Endodermal cell (in vitro differentiated cells): ENCODE measurements around the gene GGA3. TPM values are rescaled to one million over a fixed set of nuclear protein-coding genes. Genes with fewer than 3 reads are reported as not detected.

Source experiments
- DNase-seq: peaks from one replicate; pipeline ENCODE4 v3.0.0-alpha.2; 2017
- H3K27ac ChIP-seq: 2 replicates; pipeline ENCODE4 v1.5.1; 2013; ENCODE audit warnings: mild to moderate bottlenecking, low read depth, low read length, moderate library complexity
- H3K27me3 ChIP-seq: 2 replicates; pipeline ENCODE4 v1.6.1; 2013; ENCODE audit warnings: mild to moderate bottlenecking, low read length, moderate library complexity; ENCODE audit not compliant: insufficient read depth, control insufficient read depth, poor library complexity, severe bottlenecking
- H3K36me3 ChIP-seq: 2 replicates; pipeline ENCODE4 v1.7.0; 2013; ENCODE audit warnings: mild to moderate bottlenecking, low read length, moderate library complexity; ENCODE audit not compliant: control insufficient read depth, insufficient read depth
- H3K4me1 ChIP-seq: one replicate; pipeline ENCODE4 v1.7.0; 2013; ENCODE audit warnings: low read length; ENCODE audit not compliant: control insufficient read depth, insufficient read depth
- H3K4me3 ChIP-seq: 2 replicates; pipeline ENCODE4 v1.5.1; 2013; ENCODE audit warnings: mild to moderate bottlenecking, low read length, moderate library complexity
- H3K9ac ChIP-seq: 2 replicates; pipeline ENCODE4 v1.6.1; 2013; ENCODE audit warnings: mild to moderate bottlenecking, low read length, moderate library complexity; ENCODE audit not compliant: poor library complexity, severe bottlenecking; ENCODE audit errors: extremely low read depth
- H3K9me3 ChIP-seq: 2 replicates; pipeline ENCODE4 v1.6.1; 2013; ENCODE audit warnings: mild to moderate bottlenecking, low read length, moderate library complexity; ENCODE audit not compliant: control insufficient read depth
- H3K27ac Mint-ChIP-seq: 2 replicates; pipeline ENCODE4 v1.8.0; 2020; ENCODE audit warnings: mixed read lengths
- H3K27me3 Mint-ChIP-seq: 2 replicates; pipeline ENCODE4 v1.8.0; 2021; ENCODE audit warnings: mild to moderate bottlenecking, mixed read lengths; ENCODE audit not compliant: insufficient read depth
- H3K36me3 Mint-ChIP-seq: 2 replicates; pipeline ENCODE4 v1.8.0; 2020; ENCODE audit warnings: low read depth, mixed read lengths
- H3K4me1 Mint-ChIP-seq: 2 replicates; pipeline ENCODE4 v1.8.0; 2020; ENCODE audit warnings: mixed read lengths
- H3K4me3 Mint-ChIP-seq: 2 replicates; pipeline ENCODE4 v1.8.0; 2020; ENCODE audit warnings: mild to moderate bottlenecking, moderate library complexity, mixed read lengths
- H3K9me3 Mint-ChIP-seq: 2 replicates; pipeline ENCODE4 v1.8.0; 2020; ENCODE audit warnings: mild to moderate bottlenecking, mixed read lengths
- WGBS, 2 experiments: methylation state at CpG; one replicate each; pipeline versions ENCODE4 v1.1.5 to v1.1.7; 2013; ENCODE audit warnings: missing lambda C conversion rate in 2 of 2, mixed read lengths in 1 of 2; ENCODE audit not compliant: insufficient coverage in 1 of 2, insufficient read length in 1 of 2; 5-methylcytosine and 5-hydroxymethylcytosine counted together
- total RNA-seq, 2 donors: library from RNA; stranded (reverse); fragmentation: NEBNext Ultra II Directional in 1 of 2; extraction: Animal tissue kit (Norgen Biotek cat#: 25700) in 1 of 2; gene quantifications; 2 replicates in 1 of 2; 3 replicates in 1 of 2; pipeline ENCODE4 v1.2.1, GENCODE V29; 2021
- TF ChIP-seq, protein P1 (sequence below): fragments of 200-600 bp; sonication (generic); conservative IDR thresholded peaks from 2 replicates; pipeline ENCODE4 v1.5.0; 2021; ENCODE audit warnings: antibody characterized with exemption, mild to moderate bottlenecking

Gene GGA3
- total RNA-seq, 2 donors from 2014 or later = 64.9 to 73.2 TPM

DNA sequence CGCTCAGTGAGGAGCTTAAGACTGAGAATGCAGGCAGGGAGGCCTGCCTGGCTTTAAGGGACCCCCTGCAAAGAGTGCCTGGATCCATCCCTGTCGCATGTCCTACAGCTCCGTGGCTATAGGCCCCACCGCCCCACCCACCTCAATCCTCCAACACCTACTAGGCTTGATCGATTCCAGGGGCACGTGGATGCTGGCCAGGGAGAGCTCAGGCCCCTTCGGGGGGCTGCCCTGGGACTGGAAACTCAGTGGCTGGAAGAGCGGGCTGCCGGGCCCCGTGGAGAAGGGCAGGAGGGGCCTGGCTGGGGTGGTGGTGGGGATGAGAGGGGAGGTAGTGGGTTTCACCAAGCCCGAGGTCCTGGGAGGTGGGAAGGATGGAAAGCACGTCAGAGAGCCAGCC, 22.2 kb downstream of the GGA3 start:
- no peak for DNase-seq
- H3K9me3 ChIP-seq = no peaks in the 10 kb centered on the region
- Mint-ChIP-seq H3K27ac (peak overlapping the region; percentile 5), H3K4me1 (no peaks in the 10 kb centered on the region), H3K27me3 (no peaks in the 10 kb centered on the region), H3K4me3 (no peak overlapping the region), H3K9me3 (no peaks in the 10 kb centered on the region), H3K36me3 (peaks cover 60% of the 10 kb centered on the region)
- H3K27ac ChIP-seq = no peak overlapping the region
- TF ChIP-seq, protein P1, sequence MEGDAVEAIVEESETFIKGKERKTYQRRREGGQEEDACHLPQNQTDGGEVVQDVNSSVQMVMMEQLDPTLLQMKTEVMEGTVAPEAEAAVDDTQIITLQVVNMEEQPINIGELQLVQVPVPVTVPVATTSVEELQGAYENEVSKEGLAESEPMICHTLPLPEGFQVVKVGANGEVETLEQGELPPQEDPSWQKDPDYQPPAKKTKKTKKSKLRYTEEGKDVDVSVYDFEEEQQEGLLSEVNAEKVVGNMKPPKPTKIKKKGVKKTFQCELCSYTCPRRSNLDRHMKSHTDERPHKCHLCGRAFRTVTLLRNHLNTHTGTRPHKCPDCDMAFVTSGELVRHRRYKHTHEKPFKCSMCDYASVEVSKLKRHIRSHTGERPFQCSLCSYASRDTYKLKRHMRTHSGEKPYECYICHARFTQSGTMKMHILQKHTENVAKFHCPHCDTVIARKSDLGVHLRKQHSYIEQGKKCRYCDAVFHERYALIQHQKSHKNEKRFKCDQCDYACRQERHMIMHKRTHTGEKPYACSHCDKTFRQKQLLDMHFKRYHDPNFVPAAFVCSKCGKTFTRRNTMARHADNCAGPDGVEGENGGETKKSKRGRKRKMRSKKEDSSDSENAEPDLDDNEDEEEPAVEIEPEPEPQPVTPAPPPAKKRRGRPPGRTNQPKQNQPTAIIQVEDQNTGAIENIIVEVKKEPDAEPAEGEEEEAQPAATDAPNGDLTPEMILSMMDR = no peak
- 86 to 92% methylated on average over 1 to 11 of the region's 12 CpGs for WGBS, 2 experiments
- no peaks in the 10 kb centered on the region for H3K27me3 ChIP-seq
- no peak overlapping the region for H3K9ac ChIP-seq
- peaks cover 83% of the 10 kb centered on the region for H3K36me3 ChIP-seq
- no peak overlapping the region for H3K4me3 ChIP-seq
- H3K4me1 ChIP-seq = peaks cover 3% of the 10 kb centered on the region

DNA sequence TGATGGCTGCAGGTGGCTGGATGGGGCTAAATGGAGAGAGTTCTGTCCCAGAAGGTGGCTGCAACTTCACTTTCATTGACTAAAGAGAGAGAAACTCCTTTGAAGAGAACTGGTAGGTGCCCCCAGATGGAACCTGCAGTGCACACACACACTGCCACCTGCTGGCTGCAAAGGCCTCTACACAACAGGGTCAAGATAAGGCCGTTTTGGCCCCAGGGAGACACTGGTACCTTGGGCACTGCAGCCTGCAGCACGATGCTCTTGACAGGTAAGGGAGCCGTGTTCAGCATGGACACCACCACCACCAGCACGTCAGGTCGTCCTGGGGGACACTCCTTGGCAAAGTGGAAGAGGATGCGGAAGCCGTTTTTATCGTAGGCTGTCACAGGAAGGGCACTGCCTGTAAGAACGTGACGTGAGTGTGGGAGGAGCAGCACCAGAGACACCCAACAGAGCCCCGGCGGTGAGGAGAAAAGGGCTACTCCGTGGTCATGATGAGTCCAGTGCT, 22.7 kb downstream of the GGA3 start:
- Mint-ChIP-seq H3K4me1 (no peaks in the 10 kb centered on the region), H3K9me3 (no peaks in the 10 kb centered on the region), H3K27ac (peak overlapping the region; percentile 5), H3K27me3 (no peaks in the 10 kb centered on the region), H3K36me3 (peaks cover 60% of the 10 kb centered on the region), H3K4me3 (no peak overlapping the region)
- H3K27me3 ChIP-seq = no peaks in the 10 kb centered on the region
- TF ChIP-seq, protein P1 = peak; percentile 92
- peaks cover 84% of the 10 kb centered on the region for H3K36me3 ChIP-seq
- no peak overlapping the region for H3K27ac ChIP-seq
- H3K9ac ChIP-seq = no peak overlapping the region
- no peak overlapping the region for H3K4me3 ChIP-seq
- 77 to 78% methylated on average over 13 of the region's 13 CpGs for WGBS, 2 experiments
- DNase-seq = peak; percentile 92
- peaks cover 3% of the 10 kb centered on the region for H3K4me1 ChIP-seq
- no peaks in the 10 kb centered on the region for H3K9me3 ChIP-seq

DNA sequence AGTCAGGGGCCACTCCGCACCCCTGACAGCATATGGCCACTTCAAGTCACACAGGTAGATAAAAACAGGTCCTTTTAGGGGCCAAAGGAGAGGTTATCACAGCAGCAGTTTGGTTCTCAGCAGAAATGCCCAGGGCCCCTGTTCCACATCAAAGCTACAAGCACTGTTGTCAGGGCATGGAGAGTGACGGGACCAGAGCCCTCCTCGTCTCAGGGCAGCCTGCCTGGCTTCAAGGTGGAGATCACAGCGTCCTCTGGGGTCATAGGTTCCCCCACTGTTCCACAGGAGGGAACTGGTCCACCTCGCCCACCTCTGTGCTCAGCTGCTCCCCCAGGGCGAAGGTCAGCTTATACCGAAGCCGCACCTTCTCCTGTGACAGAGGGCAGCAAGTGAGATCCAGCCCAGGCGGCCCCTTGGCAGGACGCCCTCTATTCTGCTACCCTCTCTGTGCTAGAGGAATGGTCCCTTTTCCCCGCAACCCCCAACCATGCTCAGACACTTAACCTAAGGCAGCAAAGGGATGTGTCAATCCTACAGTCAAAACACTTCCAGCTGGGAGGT, 23.3 kb downstream of the GGA3 start:
- Histone ChIP-seq H3K36me3 (peaks cover 79% of the 10 kb centered on the region), H3K9me3 (no peaks in the 10 kb centered on the region), H3K27me3 (no peaks in the 10 kb centered on the region), H3K4me1 (peaks cover 3% of the 10 kb centered on the region), H3K27ac (no peak overlapping the region), H3K9ac (no peak overlapping the region), H3K4me3 (no peak overlapping the region)
- TF ChIP-seq, protein P1 = no peak
- no peak for DNase-seq
- no peak overlapping the region for H3K4me3 Mint-ChIP-seq
- H3K27ac Mint-ChIP-seq = no peak overlapping the region
- no peaks in the 10 kb centered on the region for H3K4me1 Mint-ChIP-seq
- no peaks in the 10 kb centered on the region for H3K9me3 Mint-ChIP-seq
- H3K36me3 Mint-ChIP-seq = peaks cover 57% of the 10 kb centered on the region
- H3K27me3 Mint-ChIP-seq = no peaks in the 10 kb centered on the region
- WGBS, 2 experiments = 94 to 98% methylated on average over 8 to 11 of the region's 11 CpGs
